ENCODE results near the gene EMP3.

DNA sequence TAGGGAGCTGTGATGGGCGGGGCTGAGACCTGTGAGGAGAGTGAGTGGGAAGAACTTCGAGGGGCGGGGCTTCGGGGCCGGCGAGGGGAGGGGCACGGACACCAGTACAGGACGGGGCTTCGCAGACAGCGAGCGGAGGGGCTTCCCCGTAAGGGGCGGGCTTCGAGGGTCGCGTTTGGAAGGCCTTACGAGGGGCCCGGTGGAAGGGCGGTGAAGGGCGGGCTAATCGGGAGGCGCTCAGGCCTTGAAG, 4.1 kb upstream of the EMP3 start:
- TF ChIP-seq, protein P1, sequence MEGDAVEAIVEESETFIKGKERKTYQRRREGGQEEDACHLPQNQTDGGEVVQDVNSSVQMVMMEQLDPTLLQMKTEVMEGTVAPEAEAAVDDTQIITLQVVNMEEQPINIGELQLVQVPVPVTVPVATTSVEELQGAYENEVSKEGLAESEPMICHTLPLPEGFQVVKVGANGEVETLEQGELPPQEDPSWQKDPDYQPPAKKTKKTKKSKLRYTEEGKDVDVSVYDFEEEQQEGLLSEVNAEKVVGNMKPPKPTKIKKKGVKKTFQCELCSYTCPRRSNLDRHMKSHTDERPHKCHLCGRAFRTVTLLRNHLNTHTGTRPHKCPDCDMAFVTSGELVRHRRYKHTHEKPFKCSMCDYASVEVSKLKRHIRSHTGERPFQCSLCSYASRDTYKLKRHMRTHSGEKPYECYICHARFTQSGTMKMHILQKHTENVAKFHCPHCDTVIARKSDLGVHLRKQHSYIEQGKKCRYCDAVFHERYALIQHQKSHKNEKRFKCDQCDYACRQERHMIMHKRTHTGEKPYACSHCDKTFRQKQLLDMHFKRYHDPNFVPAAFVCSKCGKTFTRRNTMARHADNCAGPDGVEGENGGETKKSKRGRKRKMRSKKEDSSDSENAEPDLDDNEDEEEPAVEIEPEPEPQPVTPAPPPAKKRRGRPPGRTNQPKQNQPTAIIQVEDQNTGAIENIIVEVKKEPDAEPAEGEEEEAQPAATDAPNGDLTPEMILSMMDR (IDR thresholded peaks at IDR 0.05) = no peak
- TF ChIP-seq EP300 (IDR thresholded peaks at IDR 0.05) = no peak

Measured in gastroesophageal sphincter (tissue), 3 donors.